Measurements from ENCODE around the gene CCDC51. TPM values are rescaled to one million over a fixed set of nuclear protein-coding genes. Genes with fewer than 3 reads are reported as not detected.

CCDC51 gene
- total and polyA plus RNA-seq, 9 of the 15 experiments (the other 6 are each of a cell fraction or from before 2014, with no cell fraction given), result 6.5 to 18.6 (median 15.7) TPM

DNA sequence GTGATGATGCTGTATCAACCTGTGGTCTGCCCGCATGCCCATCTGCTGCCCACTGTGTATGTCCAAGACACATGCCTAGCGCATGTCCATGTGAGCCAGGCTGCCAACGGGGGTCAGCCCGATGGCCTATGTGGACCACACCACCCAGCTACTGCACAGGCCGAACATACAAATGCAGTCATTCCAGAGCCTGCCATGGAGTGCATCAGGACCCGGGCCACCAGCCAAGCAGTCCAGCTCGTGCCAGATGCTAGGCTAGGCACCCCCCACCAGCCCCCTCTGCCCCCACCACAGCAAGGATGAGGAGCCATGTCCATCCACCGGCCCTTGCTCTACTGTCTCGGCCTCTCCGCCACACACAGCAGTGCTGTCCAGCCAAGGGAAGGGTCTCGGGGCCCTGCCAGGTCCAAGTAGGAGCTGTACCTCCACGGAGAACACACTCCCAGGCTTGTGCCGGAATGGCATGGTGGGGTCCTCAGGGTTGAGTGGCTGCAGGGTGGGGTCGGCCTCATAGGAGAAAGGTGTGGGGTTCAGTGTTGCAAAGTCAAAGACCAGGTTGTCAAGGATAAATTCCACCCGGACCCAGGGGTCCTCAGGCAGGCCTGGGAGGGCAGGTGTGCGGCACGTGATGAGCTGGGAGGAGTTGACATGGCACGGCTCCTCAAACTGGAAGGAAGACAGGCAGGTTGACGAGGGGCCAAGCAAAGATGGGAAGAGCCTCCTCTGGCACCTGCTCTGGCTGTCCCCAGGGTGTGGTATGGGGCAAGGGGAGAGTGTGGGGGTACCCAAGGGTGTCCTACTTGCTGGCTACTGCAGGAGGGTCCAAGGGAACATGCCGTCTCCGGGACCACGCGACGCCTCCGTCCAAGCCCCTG, 25.3 kb downstream of the CCDC51 start:
- CTCF ChIA-PET (ENCODE audit: low intra/inter-chr PET ratio), result no interaction called here
- FAIRE-seq, result no peak
- Histone ChIP-seq H3K9me3 (replicated peaks; ENCODE audit: control insufficient read depth, insufficient read depth, low read depth, low read length) (no peaks in the 10 kb centered on the region), H4K20me1 (replicated peaks; ENCODE audit: control insufficient read depth, insufficient read depth, low read length) (no peaks in the 10 kb centered on the region), H3K4me2 (ENCODE audit: insufficient read depth, low read length) (no peak overlapping the region), H3K4me1 (replicated peaks in 1 of 2; ENCODE audit: control insufficient read depth in 2 of 2, insufficient read depth in 2 of 2, low read length in 2 of 2) (peaks cover 0 to 9% of the 10 kb centered on the region in 2 experiments; a peak in 2 of 5 replicates), H3K9ac (ENCODE audit: insufficient read depth in 1 of 2, low read depth in 2 of 2, low read length in 2 of 2) (no peak overlapping the region), H3K27ac (ENCODE audit: extremely low read depth, low read depth, low read length) (no peak overlapping the region), H2AFZ (ENCODE audit: low read depth, low read length) (no peak overlapping the region), H3K4me3 (no peak overlapping the region), H3K9me1 (ENCODE audit: control insufficient read depth, insufficient read depth, low read length) (no peaks in the 10 kb centered on the region), H3K27me3 (ENCODE audit: control insufficient read depth in 2 of 2, insufficient read depth in 2 of 2, low read length in 2 of 2) (no peaks in the 10 kb centered on the region), H3K79me2 (ENCODE audit: control insufficient read depth, insufficient read depth, low read length) (no peaks in the 10 kb centered on the region), H3K36me3 (ENCODE audit: control insufficient read depth, insufficient read depth, low read length) (no peaks in the 10 kb centered on the region)
- TF ChIP-seq MAZ (CRISPR knock-in tag; conservative IDR thresholded peaks at IDR 0.05 in 1 of 2, IDR thresholded peaks at IDR 0.05 in 1 of 2), result no peak
- TF ChIP-seq PTTG1 (tag; IDR thresholded peaks at IDR 0.05; ENCODE audit: low read depth), result no peak
- TF ChIP-seq ZNF507 (tag; conservative IDR thresholded peaks at IDR 0.05), result no peak
- TF ChIP-seq, protein P1, sequence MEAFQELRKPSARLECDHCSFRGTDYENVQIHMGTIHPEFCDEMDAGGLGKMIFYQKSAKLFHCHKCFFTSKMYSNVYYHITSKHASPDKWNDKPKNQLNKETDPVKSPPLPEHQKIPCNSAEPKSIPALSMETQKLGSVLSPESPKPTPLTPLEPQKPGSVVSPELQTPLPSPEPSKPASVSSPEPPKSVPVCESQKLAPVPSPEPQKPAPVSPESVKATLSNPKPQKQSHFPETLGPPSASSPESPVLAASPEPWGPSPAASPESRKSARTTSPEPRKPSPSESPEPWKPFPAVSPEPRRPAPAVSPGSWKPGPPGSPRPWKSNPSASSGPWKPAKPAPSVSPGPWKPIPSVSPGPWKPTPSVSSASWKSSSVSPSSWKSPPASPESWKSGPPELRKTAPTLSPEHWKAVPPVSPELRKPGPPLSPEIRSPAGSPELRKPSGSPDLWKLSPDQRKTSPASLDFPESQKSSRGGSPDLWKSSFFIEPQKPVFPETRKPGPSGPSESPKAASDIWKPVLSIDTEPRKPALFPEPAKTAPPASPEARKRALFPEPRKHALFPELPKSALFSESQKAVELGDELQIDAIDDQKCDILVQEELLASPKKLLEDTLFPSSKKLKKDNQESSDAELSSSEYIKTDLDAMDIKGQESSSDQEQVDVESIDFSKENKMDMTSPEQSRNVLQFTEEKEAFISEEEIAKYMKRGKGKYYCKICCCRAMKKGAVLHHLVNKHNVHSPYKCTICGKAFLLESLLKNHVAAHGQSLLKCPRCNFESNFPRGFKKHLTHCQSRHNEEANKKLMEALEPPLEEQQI (IDR thresholded peaks at IDR 0.05), result no peak
- TF ChIP-seq PRPF4 (IDR thresholded peaks at IDR 0.05; ENCODE audit: insufficient read depth, low read depth, low read length, poor library complexity, severe bottlenecking), result no peak
- TF ChIP-seq ZBTB1 (CRISPR knock-in tag; IDR thresholded peaks at IDR 0.05; ENCODE audit: borderline replicate concordance, low read depth), result no peak
- no peak for TF ChIP-seq PYGO2 (tag; IDR thresholded peaks at IDR 0.05)
- no peak for TF ChIP-seq TCF3 (CRISPR knock-in tag; IDR thresholded peaks at IDR 0.05)
- TF ChIP-seq CEBPB (tag; IDR thresholded peaks at IDR 0.05), result no peak
- TF ChIP-seq SRF (CRISPR knock-in tag; IDR thresholded peaks at IDR 0.05), result no peak
- TF ChIP-seq ZNF436 (CRISPR knock-in tag; IDR thresholded peaks at IDR 0.05), result no peak
- TF ChIP-seq PCBP2 (IDR thresholded peaks at IDR 0.05; ENCODE audit: low read depth, low read length, poor library complexity, severe bottlenecking), result no peak
- TF ChIP-seq SMAD1 (IDR thresholded peaks at IDR 0.05; ENCODE audit: low read depth, low read length, partially characterized antibody), result no peak
- TF ChIP-seq NFYB (IDR thresholded peaks at IDR 0.05; ENCODE audit: extremely low read depth, insufficient read length), result no peak
- TF ChIP-seq BRD4 (IDR thresholded peaks at IDR 0.05), result no peak
- TF ChIP-seq PHF21A (IDR thresholded peaks at IDR 0.05; ENCODE audit: borderline replicate concordance, low read depth), result no peak
- TF ChIP-seq BRD9 (IDR thresholded peaks at IDR 0.05; ENCODE audit: low read depth, partially characterized antibody), result no peak
- 61% methylated on average over 16 of the region's 25 CpGs for WGBS (ENCODE audit: insufficient coverage, low coverage, missing lambda C conversion rate)
- in situ Hi-C loops (cut with MboI) (no loop called here), intact Hi-C loops (cut with micrococcal nuclease) (no loop called here)
- no TSS peak for BruUV-seq (replicated peaks)
- ATAC-seq, result no peak
- POLR2A ChIA-PET, result interaction anchor here (0.6 to 1.0 kb wide), 2 partner anchors 21 to 38 kb away, joined by 3 read pairs; no protein-coding TSS in a partner anchor
- no peak for DNase-seq (ENCODE audit: extremely low read depth in 1 of 4, low spot score in 3 of 4)

All from K562 (cell line).